Right lobe of liver (tissue), 4 donors: Measurements from ENCODE around the gene COL21A1.

Experiments used
- CTCF ChIP-seq, 4 donors: fragments of 200-600 bp in 3 of 4; fragments of 450-650 bp in 1 of 4; IDR thresholded peaks; one replicate each; pipeline versions ENCODE4 v1.5.1 to v1.8.0; 2016 to 2022; ENCODE audit warnings: antibody characterized with exemption in 4 of 4, mild to moderate bottlenecking in 2 of 4
- POLR2A ChIP-seq: fragments of 450-650 bp; IDR thresholded peaks from one replicate; pipeline ENCODE4 v1.6.1; 2017; ENCODE audit warnings: antibody characterized with exemption, mild to moderate bottlenecking
- donor health status: DM: no; HTN: no; CAD: no.
- donor health status: DM: no; HTN: no; CAD: no.
- donor health status: DM: no; HTN: yes; CAD: no.

DNA sequence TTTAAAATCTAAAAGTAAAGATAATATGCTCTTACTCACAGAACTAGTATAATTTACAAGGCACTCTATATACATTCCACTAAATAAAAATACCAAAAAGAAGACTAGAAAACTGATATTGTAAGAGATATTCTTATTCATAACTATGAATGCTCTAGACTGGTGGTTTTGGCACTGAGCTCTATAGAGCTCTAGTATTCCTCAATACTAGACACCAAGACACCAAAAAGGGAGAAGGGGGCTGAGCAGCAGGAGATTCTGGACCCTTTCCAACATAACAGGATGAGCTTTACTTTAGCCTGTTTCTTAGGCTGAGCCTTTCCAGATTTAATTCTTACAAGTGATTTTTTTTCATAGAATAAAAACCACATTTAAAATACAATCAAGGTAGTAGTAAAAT, 173.6 kb downstream of the COL21A1 start:
- no peak for TF ChIP-seq CTCF (IDR thresholded peaks at IDR 0.05)
- no peak for TF ChIP-seq POLR2A
